Sigmoid colon (tissue), 7 donors: ENCODE data around the gene OR51Q1. TPM values are rescaled to one million over a fixed set of nuclear protein-coding genes. Genes with fewer than 3 reads are reported as not detected.

Experiments
- DNase-seq: peaks from one replicate; pipeline ENCODE4 v3.0.0-alpha.2; 2019
- H3K27ac ChIP-seq, 4 donors: fragments of 200-600 bp; sonication (generic); one replicate each; pipeline ENCODE4 v1.5.1; 2016 to 2019; ENCODE audit warnings: mild to moderate bottlenecking in 1 of 4
- H3K27me3 ChIP-seq, 3 donors: fragments of 200-600 bp; sonication (generic); one replicate each; pipeline ENCODE4 v1.5.1; 2019; ENCODE audit warnings: mild to moderate bottlenecking in 1 of 3
- H3K36me3 ChIP-seq, 4 donors: fragments of 200-600 bp; sonication (generic); one replicate each; pipeline ENCODE4 v1.5.1; 2016 to 2019
- H3K4me1 ChIP-seq, 4 donors: fragments of 200-600 bp; sonication (generic); one replicate each; pipeline ENCODE4 v1.5.1; 2017 to 2019
- H3K4me3 ChIP-seq, 4 donors: fragments of 200-600 bp; sonication (generic); one replicate each; pipeline ENCODE4 v1.5.1; 2017 to 2019; ENCODE audit warnings: mild to moderate bottlenecking in 2 of 4, moderate library complexity in 1 of 4
- H3K9me3 ChIP-seq, 4 donors: fragments of 200-600 bp in 3 of 4; sonication (generic) in 3 of 4; one replicate each; pipeline versions ENCODE4 v1.5.1 to v1.6.1; 2013 to 2019
- CTCF ChIP-seq, 4 experiments: fragments of 450-650 bp in 3 of 4; fragments of 200-600 bp in 1 of 4; IDR thresholded peaks; one replicate each; pipeline ENCODE4 v1.5.1; 2016 to 2019; ENCODE audit warnings: antibody characterized with exemption in 4 of 4, mild to moderate bottlenecking in 3 of 4, moderate library complexity in 2 of 4
- EP300 ChIP-seq, 4 donors: sonication (generic); formaldehyde crosslinking; IDR thresholded peaks; one replicate each; pipeline ENCODE4 v1.6.1; 2017; ENCODE audit warnings: antibody characterized with exemption in 4 of 4
- POLR2A ChIP-seq, 2 donors: fragments of 450-650 bp; IDR thresholded peaks; one replicate each; pipeline ENCODE4 v1.6.1; 2016; ENCODE audit warnings: antibody characterized with exemption in 2 of 2, mild to moderate bottlenecking in 2 of 2, moderate library complexity in 2 of 2
- POLR2AphosphoS5 ChIP-seq, 4 donors: sonication (generic); formaldehyde crosslinking; IDR thresholded peaks; one replicate each; pipeline ENCODE4 v1.6.1; 2017; ENCODE audit warnings: antibody characterized with exemption in 4 of 4
- WGBS, 2 donors: extraction: QIAGEN DNeasy Blood & Tissue Kit; methylation state at CpG; one replicate each; pipeline ENCODE4 v1.1.7; 2013; 5-methylcytosine and 5-hydroxymethylcytosine counted together
- intact Hi-C: fragments of 100-400 bp; cut with DNase I; formaldehyde crosslinking; loops from one replicate; pipeline ENCODE4 v1.15.1; 2023
- polyA plus RNA-seq, 3 donors: library from polyadenylated mRNA; stranded (reverse); fragments of 200-250 nt; gene quantifications; one replicate each; pipeline ENCODE4 v1.2.3, GENCODE V29; 2013
- total RNA-seq, 4 donors: library from RNA; depleted of rRNA; stranded (reverse); fragments of >200 nt; gene quantifications; one replicate each; pipeline ENCODE4 v1.1.0, GENCODE V29; 2016
- donor health status: healthy with polysubstance abuse.
- donor health status: Bipolar disorder and iron deficiency.
- donor health status: healthy.

Gene OR51Q1, protein sequence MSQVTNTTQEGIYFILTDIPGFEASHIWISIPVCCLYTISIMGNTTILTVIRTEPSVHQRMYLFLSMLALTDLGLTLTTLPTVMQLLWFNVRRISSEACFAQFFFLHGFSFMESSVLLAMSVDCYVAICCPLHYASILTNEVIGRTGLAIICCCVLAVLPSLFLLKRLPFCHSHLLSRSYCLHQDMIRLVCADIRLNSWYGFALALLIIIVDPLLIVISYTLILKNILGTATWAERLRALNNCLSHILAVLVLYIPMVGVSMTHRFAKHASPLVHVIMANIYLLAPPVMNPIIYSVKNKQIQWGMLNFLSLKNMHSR
- total RNA-seq (not detected), polyA plus RNA-seq (not detected)

DNA sequence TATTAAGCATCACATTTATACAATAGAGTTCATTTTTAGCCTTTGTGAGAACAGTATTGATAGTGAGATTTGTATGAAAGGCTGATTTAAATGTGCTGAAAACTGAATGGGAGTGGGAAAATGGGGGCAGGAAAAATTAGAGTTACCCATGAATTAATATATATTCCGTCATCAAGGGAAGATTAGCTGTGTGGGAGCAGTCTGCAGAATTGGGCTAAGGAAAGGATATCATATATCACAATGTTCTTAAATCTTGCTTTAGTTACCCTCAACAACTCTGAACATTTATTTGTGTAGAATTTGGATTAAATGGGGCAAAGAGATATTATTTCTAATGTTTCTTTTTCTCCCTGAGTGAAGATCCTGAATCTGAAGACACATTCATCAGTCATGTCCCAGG is at the start of gene OR51Q1:
TSS of gene OR51Q1 (plus strand) at position 301 of the 400 bp plus-strand sequence. CDS start at position 391, 90 bp downstream.
- H3K27me3 ChIP-seq = no peaks in the 10 kb centered on the region
- no peak within 1 kb of the TSS for H3K27ac ChIP-seq
- H3K9me3 ChIP-seq = no peaks in the 10 kb centered on the region
- no peak within 1 kb of the TSS for H3K4me3 ChIP-seq
- no peaks in the 10 kb centered on the region for H3K36me3 ChIP-seq
- TF ChIP-seq EP300 (IDR thresholded peaks at IDR 0.05) (no peak), CTCF (IDR thresholded peaks at IDR 0.05) (no peak), POLR2AphosphoS5 (IDR thresholded peaks at IDR 0.05) (no peak), POLR2A (IDR thresholded peaks at IDR 0.05) (no peak)
- 92 to 93% methylated on average over 1 of the region's 1 CpG for WGBS, 2 donors
- no peaks in the 10 kb centered on the region for H3K4me1 ChIP-seq
- no peak for DNase-seq
- intact Hi-C loops = no loop called here

DNA sequence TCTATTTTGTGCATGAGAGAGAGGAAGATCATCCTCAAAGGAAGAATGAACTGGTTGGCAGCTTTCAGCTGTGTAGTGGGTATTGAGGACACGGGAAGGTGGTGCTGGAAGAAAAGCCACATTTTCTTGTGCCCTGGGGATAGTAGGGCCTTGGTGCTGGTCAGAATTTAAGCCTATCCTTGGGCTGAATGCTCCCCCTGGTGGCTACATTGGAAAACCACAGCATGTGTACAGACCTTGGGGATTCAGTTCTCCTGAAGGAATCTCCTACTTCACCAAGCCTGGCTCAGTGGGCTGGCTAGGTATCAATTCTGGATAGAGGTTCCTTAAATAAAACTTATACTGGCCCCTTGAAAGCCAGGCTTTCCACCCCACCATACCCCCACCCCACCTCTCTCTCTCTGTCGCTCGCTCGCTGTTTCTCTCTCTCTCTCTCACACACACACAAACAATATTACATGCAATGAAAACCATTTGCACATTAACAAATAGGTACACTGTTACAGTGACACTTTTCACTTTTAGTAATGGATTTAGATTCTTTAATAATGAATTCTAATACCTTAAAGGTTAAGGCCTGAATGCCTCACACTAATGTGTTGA is 41.1 kb upstream of the OR51Q1 start:
- H3K36me3 ChIP-seq = no peaks in the 10 kb centered on the region
- H3K4me3 ChIP-seq = no peak overlapping the region
- H3K4me1 ChIP-seq = no peaks in the 10 kb centered on the region
- no peak for DNase-seq
- intact Hi-C loops = loop anchor here (5.0 kb wide), 1 partner anchor 754 kb away; no protein-coding TSS in a partner anchor
- WGBS, 2 donors = 75 to 77% methylated on average over 4 of the region's 4 CpGs
- H3K9me3 ChIP-seq = no peaks in the 10 kb centered on the region
- no peaks in the 10 kb centered on the region for H3K27me3 ChIP-seq
- no peak overlapping the region for H3K27ac ChIP-seq
- TF ChIP-seq EP300 (IDR thresholded peaks at IDR 0.05) (no peak), CTCF (IDR thresholded peaks at IDR 0.05) (peak in 3 of 4 experiments; percentile 20 to 51 (median 27))

GRCh38 chr11:5383576-5383975 is 38.3 kb upstream of the OR51Q1 start, which contains the start of gene OR51M1:
OR51M1 (plus strand) TSS chr11:5383812; CDS start chr11:5389399, 5,587 bp downstream.
- Histone ChIP-seq H3K9me3 (no peaks in the 10 kb centered on the region), H3K4me3 (no peak within 1 kb of the TSS), H3K36me3 (no peaks in the 10 kb centered on the region), H3K27ac (no peak within 1 kb of the TSS), H3K4me1 (no peaks in the 10 kb centered on the region), H3K27me3 (no peaks in the 10 kb centered on the region)
- no peak for TF ChIP-seq POLR2A (IDR thresholded peaks at IDR 0.05)
- DNase-seq = no peak
- intact Hi-C loops = loop anchor here (5.0 kb wide), 1 partner anchor 756 kb away; no protein-coding TSS in a partner anchor
- WGBS, 2 donors = 53 to 74% methylated on average over 1 of the region's 1 CpG

DNA sequence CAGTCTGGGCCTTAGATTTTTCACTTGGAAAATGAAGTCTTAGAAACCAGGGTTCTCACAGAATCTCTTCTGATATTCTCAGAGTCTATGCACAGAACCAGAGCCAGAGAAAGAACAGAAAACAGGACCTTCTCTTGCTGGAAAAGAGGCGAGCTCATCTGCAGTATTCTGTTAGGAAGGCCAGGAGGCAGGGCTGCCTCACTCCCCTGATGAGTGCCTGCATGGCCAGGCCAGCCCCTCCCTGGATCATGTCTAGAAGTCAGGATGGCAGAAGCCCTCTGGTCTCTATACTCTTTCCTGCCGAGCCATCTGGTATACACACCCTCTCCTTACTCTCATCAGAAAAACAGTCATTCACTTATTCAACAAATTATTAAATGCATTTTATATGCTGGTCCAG is 37.6 kb upstream of the OR51Q1 start:
- Histone ChIP-seq H3K36me3 (no peaks in the 10 kb centered on the region), H3K27ac (no peak overlapping the region), H3K27me3 (no peaks in the 10 kb centered on the region), H3K9me3 (no peaks in the 10 kb centered on the region), H3K4me3 (no peak overlapping the region), H3K4me1 (no peaks in the 10 kb centered on the region)
- intact Hi-C loops = loop anchor here (5.0 kb wide), 1 partner anchor 757 kb away; no protein-coding TSS in a partner anchor
- TF ChIP-seq POLR2A (IDR thresholded peaks at IDR 0.05) = no peak
- TF ChIP-seq POLR2AphosphoS5 (IDR thresholded peaks at IDR 0.05) = no peak
- no peak for TF ChIP-seq EP300 (IDR thresholded peaks at IDR 0.05)
- TF ChIP-seq CTCF (IDR thresholded peaks at IDR 0.05) = no peak
- WGBS, 2 donors = 59 to 80% methylated on average over 2 of the region's 2 CpGs
- DNase-seq = no peak

GRCh38 chr11:5390210-5390609 is 31.7 kb upstream of the OR51Q1 start:
- no peaks in the 10 kb centered on the region for H3K36me3 ChIP-seq
- no peak for TF ChIP-seq CTCF (IDR thresholded peaks at IDR 0.05)
- TF ChIP-seq POLR2A (IDR thresholded peaks at IDR 0.05) = no peak
- no peak for TF ChIP-seq EP300 (IDR thresholded peaks at IDR 0.05)
- no peak for TF ChIP-seq POLR2AphosphoS5 (IDR thresholded peaks at IDR 0.05)
- H3K4me1 ChIP-seq = no peaks in the 10 kb centered on the region
- WGBS, 2 donors = 65 to 78% methylated on average over 2 of the region's 2 CpGs
- no peaks in the 10 kb centered on the region for H3K9me3 ChIP-seq
- no peak overlapping the region for H3K27ac ChIP-seq
- DNase-seq = no peak
- no peaks in the 10 kb centered on the region for H3K27me3 ChIP-seq
- no peak overlapping the region for H3K4me3 ChIP-seq
- intact Hi-C loops = no loop called here
